Measurements from ENCODE around the gene RMC1.
A peak's percentile ranks its signal among the peaks of the same experiment; 100 is the strongest.
"Not testable (repeated sequence)": the region's sequence is repeated elsewhere in the genome, so short reads cannot be mapped to it uniquely, and the experiment has no call there.

Gene RMC1

GRCh38 chr18:23498877-23499276, 4.4 kb upstream of the RMC1 start:
- DNase-seq: peak; percentile 47

- DNase-seq: no peak
Measured at GRCh38 chr18:23499291-23499781, 4.0 kb upstream of the RMC1 start.

- DNase-seq: no peak
Measured at GRCh38 chr18:23501626-23502025, 1.7 kb upstream of the RMC1 start.

GRCh38 chr18:23502516-23503037, 734 bp upstream of the RMC1 start:
- no peak for DNase-seq

- DNase-seq: no peak
Measured at GRCh38 chr18:23503963-23504344, 643 bp downstream of the RMC1 start.

GRCh38 chr18:23504720-23505119, 1.4 kb downstream of the RMC1 start:
- DNase-seq: no peak

- no peak for DNase-seq
Measured at GRCh38 chr18:23506393-23506792, 3.1 kb downstream of the RMC1 start.

- not testable (repeated sequence) for DNase-seq
Measured at GRCh38 chr18:23510923-23511322, 7.6 kb downstream of the RMC1 start.

GRCh38 chr18:23512216-23512615, 8.9 kb downstream of the RMC1 start:
- DNase-seq: not testable (repeated sequence)

GRCh38 chr18:23512641-23513040, 9.3 kb downstream of the RMC1 start:
- DNase-seq: no peak

GRCh38 chr18:23515911-23516546, 12.7 kb downstream of the RMC1 start:
- peak; percentile 76 for DNase-seq

- no peak for DNase-seq
Measured at GRCh38 chr18:23519734-23520133, 16.4 kb downstream of the RMC1 start.

GRCh38 chr18:23521271-23521670, 18.0 kb downstream of the RMC1 start:
- no peak for DNase-seq

- no peak for DNase-seq
Measured at GRCh38 chr18:23521907-23522306, 18.6 kb downstream of the RMC1 start.

GRCh38 chr18:23523429-23524212, 20.3 kb downstream of the RMC1 start:
- no peak for DNase-seq

- DNase-seq: no peak
Measured at GRCh38 chr18:23524213-23524707, 20.9 kb downstream of the RMC1 start.

GRCh38 chr18:23526501-23527063, 23.3 kb downstream of the RMC1 start:
- DNase-seq: no peak

- DNase-seq: no peak
Measured at GRCh38 chr18:23528580-23529472, 25.5 kb downstream of the RMC1 start.

- no peak for DNase-seq
Measured at GRCh38 chr18:23529604-23530003, 26.3 kb downstream of the RMC1 start.

GRCh38 chr18:23530195-23530594, 26.9 kb downstream of the RMC1 start:
- DNase-seq: no peak

- no peak for DNase-seq
Measured at GRCh38 chr18:23531912-23532311, 28.6 kb downstream of the RMC1 start.

- DNase-seq: no peak
Measured at GRCh38 chr18:23532848-23533247, 29.5 kb downstream of the RMC1 start.

- DNase-seq: no peak
Measured at GRCh38 chr18:23534276-23534675, 31.0 kb downstream of the RMC1 start.
